ENCODE data around the gene FAM83G.

FAM83G gene

GRCh38 chr17:18991531-18992315, 12.8 kb downstream of the FAM83G start:
- in situ Hi-C loops (cut with MboI; ENCODE audit: low sequenced_read_pairs): no loop called here

- in situ Hi-C loops (cut with MboI; ENCODE audit: low sequenced_read_pairs): no loop called here
These were observed 14.2 kb downstream of the FAM83G start for GRCh38 chr17:18990331-18990730.

GRCh38 chr17:18988546-18989173, 15.9 kb downstream of the FAM83G start:
- in situ Hi-C loops (cut with MboI; ENCODE audit: low sequenced_read_pairs): no loop called here

GRCh38 chr17:18987862-18988545, 16.6 kb downstream of the FAM83G start:
- in situ Hi-C loops (cut with MboI; ENCODE audit: low sequenced_read_pairs): no loop called here

GRCh38 chr17:18987230-18987610, 17.3 kb downstream of the FAM83G start:
- in situ Hi-C loops (cut with MboI; ENCODE audit: low sequenced_read_pairs): no loop called here

- in situ Hi-C loops (cut with MboI; ENCODE audit: low sequenced_read_pairs): no loop called here
These were observed 17.9 kb downstream of the FAM83G start for GRCh38 chr17:18986541-18987229.

- in situ Hi-C loops (cut with MboI; ENCODE audit: low sequenced_read_pairs): no loop called here
These were observed 19.1 kb downstream of the FAM83G start for GRCh38 chr17:18985475-18985874.

GRCh38 chr17:18984273-18985114, 20.1 kb downstream of the FAM83G start:
- in situ Hi-C loops (cut with MboI; ENCODE audit: low sequenced_read_pairs): no loop called here

- in situ Hi-C loops (cut with MboI; ENCODE audit: low sequenced_read_pairs): no loop called here
These were observed 22.7 kb downstream of the FAM83G start for GRCh38 chr17:18981642-18982424.

- in situ Hi-C loops (cut with MboI; ENCODE audit: low sequenced_read_pairs): no loop called here
These were observed 23.3 kb downstream of the FAM83G start for GRCh38 chr17:18981335-18981641.

GRCh38 chr17:18980682-18981334, 23.8 kb downstream of the FAM83G start:
- in situ Hi-C loops (cut with MboI; ENCODE audit: low sequenced_read_pairs): no loop called here

GRCh38 chr17:18978655-18979054, 25.9 kb downstream of the FAM83G start:
- in situ Hi-C loops (cut with MboI; ENCODE audit: low sequenced_read_pairs): no loop called here

- in situ Hi-C loops (cut with MboI; ENCODE audit: low sequenced_read_pairs): no loop called here
These were observed 26.5 kb downstream of the FAM83G start for GRCh38 chr17:18978050-18978449.

- in situ Hi-C loops (cut with MboI; ENCODE audit: low sequenced_read_pairs): no loop called here
These were observed 26.9 kb downstream of the FAM83G start for GRCh38 chr17:18977646-18978045.

GRCh38 chr17:18977021-18977420, 27.5 kb downstream of the FAM83G start:
- in situ Hi-C loops (cut with MboI; ENCODE audit: low sequenced_read_pairs): no loop called here

GRCh38 chr17:18976201-18976600, 28.4 kb downstream of the FAM83G start:
- in situ Hi-C loops (cut with MboI; ENCODE audit: low sequenced_read_pairs): no loop called here

- in situ Hi-C loops (cut with MboI; ENCODE audit: low sequenced_read_pairs): no loop called here
These were observed 29.0 kb downstream of the FAM83G start for GRCh38 chr17:18975597-18975996.

GRCh38 chr17:18974407-18975149, 30.0 kb downstream of the FAM83G start:
- in situ Hi-C loops (cut with MboI; ENCODE audit: low sequenced_read_pairs): no loop called here

- in situ Hi-C loops (cut with MboI; ENCODE audit: low sequenced_read_pairs): no loop called here
These were observed 32.8 kb downstream of the FAM83G start for GRCh38 chr17:18971801-18972200.
